Measurements from ENCODE around the gene CHMP1B. TPM values are rescaled to one million over a fixed set of nuclear protein-coding genes. Genes with fewer than 3 reads are reported as not detected.

Gene CHMP1B
- total and polyA plus RNA-seq, 7 donors = 77.9 to 460 (median 321) TPM

DNA sequence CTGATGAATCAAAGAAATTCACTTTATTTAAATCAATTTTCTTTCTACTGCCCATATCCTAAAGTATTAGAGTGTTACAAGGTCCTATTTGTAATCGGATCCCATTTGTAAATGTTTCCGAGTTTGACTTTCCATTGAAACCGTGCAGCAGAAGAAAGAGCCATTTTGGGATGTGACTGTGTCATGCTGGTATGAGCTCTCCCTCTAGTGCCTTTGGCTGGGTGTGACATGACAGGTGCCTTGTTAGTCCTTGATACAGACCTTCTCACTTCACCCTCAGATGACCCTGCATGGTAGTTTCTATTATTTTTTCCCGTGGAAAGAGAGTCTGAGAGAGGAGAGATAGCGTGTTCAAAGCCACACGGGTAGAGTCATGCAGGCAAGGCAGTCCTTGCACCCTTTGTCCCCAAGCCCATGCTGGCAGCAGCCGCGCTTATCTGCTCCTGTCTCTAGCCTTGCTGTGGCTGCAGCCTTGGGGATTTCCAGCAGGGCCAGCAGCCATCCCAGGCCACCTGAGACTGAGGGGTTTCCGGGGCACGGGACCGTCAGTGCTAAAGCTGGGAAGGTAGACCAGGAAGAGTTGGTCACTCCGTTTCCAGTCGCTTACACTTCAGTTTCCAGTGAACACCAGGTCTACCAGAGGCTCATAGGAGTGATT is 21.4 kb downstream of the CHMP1B start:
- 35 to 53% (median 39%) methylated on average over 13 of the region's 13 CpGs for WGBS, 3 donors
- DNase-seq = no peak
- ATAC-seq = peak; percentile 98 to 99 (median 98)
- TF ChIP-seq, protein P1, sequence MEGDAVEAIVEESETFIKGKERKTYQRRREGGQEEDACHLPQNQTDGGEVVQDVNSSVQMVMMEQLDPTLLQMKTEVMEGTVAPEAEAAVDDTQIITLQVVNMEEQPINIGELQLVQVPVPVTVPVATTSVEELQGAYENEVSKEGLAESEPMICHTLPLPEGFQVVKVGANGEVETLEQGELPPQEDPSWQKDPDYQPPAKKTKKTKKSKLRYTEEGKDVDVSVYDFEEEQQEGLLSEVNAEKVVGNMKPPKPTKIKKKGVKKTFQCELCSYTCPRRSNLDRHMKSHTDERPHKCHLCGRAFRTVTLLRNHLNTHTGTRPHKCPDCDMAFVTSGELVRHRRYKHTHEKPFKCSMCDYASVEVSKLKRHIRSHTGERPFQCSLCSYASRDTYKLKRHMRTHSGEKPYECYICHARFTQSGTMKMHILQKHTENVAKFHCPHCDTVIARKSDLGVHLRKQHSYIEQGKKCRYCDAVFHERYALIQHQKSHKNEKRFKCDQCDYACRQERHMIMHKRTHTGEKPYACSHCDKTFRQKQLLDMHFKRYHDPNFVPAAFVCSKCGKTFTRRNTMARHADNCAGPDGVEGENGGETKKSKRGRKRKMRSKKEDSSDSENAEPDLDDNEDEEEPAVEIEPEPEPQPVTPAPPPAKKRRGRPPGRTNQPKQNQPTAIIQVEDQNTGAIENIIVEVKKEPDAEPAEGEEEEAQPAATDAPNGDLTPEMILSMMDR (IDR thresholded peaks at IDR 0.05) = peak; percentile 60
- intact Hi-C loops (cut with DNase I) = loop anchor here (1.0 to 10.0 kb wide), 4 partner anchors 139 to 218 kb away; no protein-coding TSS in a partner anchor
- Histone ChIP-seq H3K4me1 (peaks cover 5% of the 10 kb centered on the region), H3K4me3 (no peak overlapping the region), H3K36me3 (ENCODE audit: insufficient read depth in 1 of 2, low read depth in 1 of 2) (peaks cover 0 to 88% of the 10 kb centered on the region in 2 donors), H3K9me3 (no peaks in the 10 kb centered on the region), H3K27ac (peak overlapping the region; percentile 54), H3K27me3 (ENCODE audit: insufficient read depth in 3 of 3, low read length in 2 of 3) (no peaks in the 10 kb centered on the region)

DNA sequence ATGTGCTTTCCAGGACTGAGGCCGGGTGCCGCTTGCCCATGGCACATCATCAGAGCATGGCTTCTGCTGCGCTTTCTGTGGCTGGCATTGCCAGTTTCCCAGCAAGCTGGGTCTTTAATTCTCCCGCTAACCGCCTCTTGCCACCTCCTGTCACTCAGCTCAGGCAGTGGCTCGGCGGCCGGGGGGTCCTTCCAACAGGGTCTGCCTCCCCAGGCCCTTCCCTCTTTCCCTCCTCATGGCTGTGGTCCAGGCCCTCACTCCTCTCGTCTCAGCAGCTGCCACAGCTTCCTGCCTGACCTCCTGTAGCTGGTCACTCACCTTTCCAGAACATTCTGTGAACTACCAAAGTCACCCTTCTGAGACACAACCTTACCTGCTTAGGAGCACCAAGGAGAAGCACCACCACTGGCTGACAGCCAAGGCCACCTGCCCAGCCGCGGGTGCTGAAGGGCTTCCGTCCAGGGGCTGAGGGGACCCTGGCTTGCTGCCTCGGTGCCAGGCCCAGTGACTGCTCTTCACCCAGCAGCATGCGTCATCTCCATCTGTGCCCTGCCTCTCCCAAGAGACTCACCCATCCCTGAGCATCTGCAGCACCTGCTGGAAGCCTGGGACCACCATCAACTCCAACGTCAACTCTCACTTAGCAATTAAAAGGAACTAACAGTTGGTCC is 22.6 kb downstream of the CHMP1B start:
- Histone ChIP-seq H3K9me3 (no peaks in the 10 kb centered on the region), H3K4me3 (no peak overlapping the region), H3K36me3 (ENCODE audit: insufficient read depth in 1 of 2, low read depth in 1 of 2) (peaks cover 0 to 89% of the 10 kb centered on the region in 2 donors), H3K27ac (no peak overlapping the region), H3K27me3 (ENCODE audit: insufficient read depth in 3 of 3, low read length in 2 of 3) (no peaks in the 10 kb centered on the region), H3K4me1 (peaks cover 5% of the 10 kb centered on the region)
- no peak for ATAC-seq
- TF ChIP-seq, protein P1 (IDR thresholded peaks at IDR 0.05) = no peak
- WGBS, 3 donors = 75 to 84% (median 78%) methylated on average over 15 of the region's 15 CpGs
- no peak for DNase-seq
- intact Hi-C loops (cut with DNase I) = loop anchor here (2.0 to 10.0 kb wide), 3 partner anchors 141 to 219 kb away; no protein-coding TSS in a partner anchor

DNA sequence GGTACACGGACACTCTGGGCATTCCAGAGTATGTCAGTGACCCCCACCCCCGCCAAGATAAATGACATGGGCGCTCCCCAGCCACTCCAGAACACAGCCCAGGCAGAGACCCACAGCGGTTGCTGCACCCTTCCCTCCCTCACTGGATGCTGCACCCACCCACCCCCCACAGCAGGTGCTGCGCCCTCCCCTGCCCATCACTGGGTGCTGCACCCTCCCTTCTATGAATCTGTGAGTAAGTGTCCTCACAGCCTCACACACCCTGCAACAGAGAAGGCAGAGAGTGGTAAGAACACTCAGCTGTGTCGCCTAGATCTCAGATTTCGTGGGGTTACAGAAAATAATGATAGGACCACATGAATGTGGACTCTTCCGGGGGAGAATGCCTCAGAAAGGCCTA is 23.5 kb downstream of the CHMP1B start:
- Histone ChIP-seq H3K27ac (no peak overlapping the region), H3K9me3 (no peaks in the 10 kb centered on the region), H3K4me3 (no peak overlapping the region), H3K27me3 (ENCODE audit: insufficient read depth in 3 of 3, low read length in 2 of 3) (no peaks in the 10 kb centered on the region), H3K36me3 (ENCODE audit: insufficient read depth in 1 of 2, low read depth in 1 of 2) (peaks cover 0 to 89% of the 10 kb centered on the region in 2 donors), H3K4me1 (peaks cover 5% of the 10 kb centered on the region)
- ATAC-seq (no peak), DNase-seq (no peak)
- TF ChIP-seq, protein P1 (IDR thresholded peaks at IDR 0.05) = no peak
- intact Hi-C loops (cut with DNase I) = loop anchor here in 1 of 2 donors (10.0 kb wide), 1 partner anchor 220 kb away; no protein-coding TSS in a partner anchor
- WGBS, 3 donors = 86 to 92% (median 86%) methylated on average over 8 of the region's 8 CpGs

DNA sequence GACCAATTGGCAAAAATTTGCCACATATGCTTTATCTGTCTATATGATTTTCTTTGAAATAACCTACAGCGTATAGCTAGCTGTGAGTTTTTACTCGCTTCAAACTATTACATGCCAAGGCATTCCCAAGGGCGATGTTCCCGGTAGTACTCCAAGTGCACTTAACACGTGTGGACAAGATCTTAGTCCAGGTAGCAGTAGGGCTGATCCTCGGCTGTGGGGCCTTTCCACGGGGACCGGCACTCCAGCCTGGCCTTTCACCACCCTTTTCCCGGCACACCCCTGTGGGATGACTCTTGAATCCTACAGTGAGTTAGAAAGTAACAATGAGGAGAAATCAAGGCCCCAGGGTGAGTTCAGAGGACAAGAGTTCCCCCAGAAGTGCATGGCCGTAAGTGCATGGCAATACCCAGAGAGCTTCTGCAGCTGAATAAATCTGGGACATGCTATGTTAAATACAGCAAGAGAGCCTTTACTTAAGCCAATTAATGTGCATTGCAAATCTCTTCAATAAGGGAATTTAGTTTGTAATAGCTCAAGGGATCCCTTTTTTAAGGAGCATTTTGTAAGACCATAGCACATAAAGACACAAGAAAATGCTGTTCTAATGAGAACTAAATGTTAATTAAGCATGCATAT is 26.4 kb downstream of the CHMP1B start:
- intact Hi-C loops (cut with DNase I) = loop anchor here in 1 of 2 donors (10.0 kb wide), 1 partner anchor 223 kb away; no protein-coding TSS in a partner anchor
- DNase-seq (no peak), ATAC-seq (no peak)
- TF ChIP-seq, protein P1 (IDR thresholded peaks at IDR 0.05) = no peak
- no peaks in the 10 kb centered on the region for H3K9me3 ChIP-seq
- no peak overlapping the region for H3K4me3 ChIP-seq
- peaks cover 0 to 95% of the 10 kb centered on the region in 2 donors for H3K36me3 ChIP-seq (ENCODE audit: insufficient read depth in 1 of 2, low read depth in 1 of 2)
- no peaks in the 10 kb centered on the region for H3K27me3 ChIP-seq (ENCODE audit: insufficient read depth in 3 of 3, low read length in 2 of 3)
- peaks cover 4% of the 10 kb centered on the region for H3K4me1 ChIP-seq
- H3K27ac ChIP-seq = no peak overlapping the region
- WGBS, 3 donors = 83 to 92% (median 86%) methylated on average over 10 of the region's 10 CpGs

Data from psoas muscle (tissue), 8 donors.